Suprapubic skin (tissue), 4 donors: ENCODE data around the gene SORCS2. TPM values are rescaled to one million over a fixed set of nuclear protein-coding genes. Genes with fewer than 3 reads are reported as not detected.

Experiments used
- DNase-seq, 2 donors: peaks; one replicate each; pipeline ENCODE4 v3.0.0-alpha.2; 2019; ENCODE audit warnings: low spot score in 2 of 2
- H3K27ac ChIP-seq: fragments of 200-600 bp; sonication (generic); one replicate; pipeline ENCODE4 v1.5.1; 2019
- H3K27me3 ChIP-seq: fragments of 200-600 bp; sonication (generic); one replicate; pipeline ENCODE4 v1.5.1; 2019
- H3K36me3 ChIP-seq: fragments of 200-600 bp; sonication (generic); one replicate; pipeline ENCODE4 v1.5.1; 2019
- H3K4me1 ChIP-seq: fragments of 200-600 bp; sonication (generic); one replicate; pipeline ENCODE4 v1.5.1; 2019
- H3K4me3 ChIP-seq: fragments of 200-600 bp; sonication (generic); one replicate; pipeline ENCODE4 v1.5.1; 2019; ENCODE audit warnings: mild to moderate bottlenecking
- H3K9me3 ChIP-seq: fragments of 200-600 bp; sonication (generic); one replicate; pipeline ENCODE4 v1.5.1; 2019
- EP300 ChIP-seq: sonication (generic); formaldehyde crosslinking; IDR thresholded peaks from one replicate; pipeline ENCODE4 v1.6.1; 2017; ENCODE audit warnings: antibody characterized with exemption
- POLR2A ChIP-seq, 2 donors: fragments of 450-650 bp; IDR thresholded peaks; one replicate each; pipeline ENCODE4 v1.6.1; 2017; ENCODE audit warnings: antibody characterized with exemption in 2 of 2, mild to moderate bottlenecking in 2 of 2, moderate library complexity in 2 of 2
- POLR2AphosphoS5 ChIP-seq, 3 donors: sonication (generic); formaldehyde crosslinking; IDR thresholded peaks; one replicate each; pipeline ENCODE4 v1.6.1; 2017; ENCODE audit warnings: antibody characterized with exemption in 3 of 3
- WGBS: methylation state at CpG from one replicate; pipeline ENCODE4 v1.1.5; 2018; 5-methylcytosine and 5-hydroxymethylcytosine counted together
- total RNA-seq, 4 donors: library from RNA; depleted of rRNA; stranded (reverse); fragments of >200 nt; gene quantifications; one replicate each; pipeline ENCODE4 v1.1.0, GENCODE V29; 2016
- TF ChIP-seq, protein P1 (sequence below), 2 donors: fragments of 200-600 bp in 1 of 2; fragments of 450-650 bp in 1 of 2; sonication (generic) in 1 of 2; IDR thresholded peaks; one replicate each; pipeline ENCODE4 v1.5.1; 2016 to 2019; ENCODE audit warnings: antibody characterized with exemption in 2 of 2, mild to moderate bottlenecking in 1 of 2, moderate library complexity in 1 of 2

Gene SORCS2
- total RNA-seq, 4 donors from 2014 or later = 0.94 to 4.6 (median 1.3) TPM

DNA sequence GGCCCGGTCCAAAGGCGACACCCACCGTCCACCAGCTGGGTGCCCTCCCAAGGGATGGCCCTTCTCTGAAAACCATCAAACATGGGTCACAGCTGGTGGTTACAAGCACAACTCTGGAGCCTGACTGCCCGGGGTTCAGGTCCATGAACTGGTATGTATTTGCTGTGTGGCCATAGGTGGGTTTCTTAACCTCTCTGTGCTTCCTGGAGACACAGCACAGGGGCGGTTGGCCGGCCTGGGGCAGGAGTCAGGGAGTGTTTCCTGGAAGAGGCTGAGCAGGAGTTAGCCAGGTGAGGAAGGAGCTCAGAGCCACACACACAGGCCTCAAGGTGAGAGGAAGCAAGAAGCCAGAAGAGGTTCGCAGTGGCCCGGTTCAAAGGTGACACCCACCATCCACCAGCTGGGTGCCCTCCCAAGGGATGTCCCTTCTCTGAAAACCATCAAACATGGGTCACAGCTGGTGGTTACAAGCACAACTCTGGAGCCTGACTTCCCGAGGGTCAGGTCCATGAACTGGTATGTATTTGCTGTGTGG is 486.0 kb downstream of the SORCS2 start:
- Histone ChIP-seq H3K4me3 (no peak overlapping the region), H3K36me3 (no peaks in the 10 kb centered on the region), H3K9me3 (no peaks in the 10 kb centered on the region), H3K27me3 (peaks cover 10% of the 10 kb centered on the region), H3K4me1 (no peaks in the 10 kb centered on the region), H3K27ac (no peak overlapping the region)
- WGBS = 82% methylated on average over 5 of the region's 9 CpGs
- no peak for DNase-seq
- no peak for TF ChIP-seq POLR2AphosphoS5 (IDR thresholded peaks at IDR 0.05)
- TF ChIP-seq EP300 = no peak
- TF ChIP-seq, protein P1, sequence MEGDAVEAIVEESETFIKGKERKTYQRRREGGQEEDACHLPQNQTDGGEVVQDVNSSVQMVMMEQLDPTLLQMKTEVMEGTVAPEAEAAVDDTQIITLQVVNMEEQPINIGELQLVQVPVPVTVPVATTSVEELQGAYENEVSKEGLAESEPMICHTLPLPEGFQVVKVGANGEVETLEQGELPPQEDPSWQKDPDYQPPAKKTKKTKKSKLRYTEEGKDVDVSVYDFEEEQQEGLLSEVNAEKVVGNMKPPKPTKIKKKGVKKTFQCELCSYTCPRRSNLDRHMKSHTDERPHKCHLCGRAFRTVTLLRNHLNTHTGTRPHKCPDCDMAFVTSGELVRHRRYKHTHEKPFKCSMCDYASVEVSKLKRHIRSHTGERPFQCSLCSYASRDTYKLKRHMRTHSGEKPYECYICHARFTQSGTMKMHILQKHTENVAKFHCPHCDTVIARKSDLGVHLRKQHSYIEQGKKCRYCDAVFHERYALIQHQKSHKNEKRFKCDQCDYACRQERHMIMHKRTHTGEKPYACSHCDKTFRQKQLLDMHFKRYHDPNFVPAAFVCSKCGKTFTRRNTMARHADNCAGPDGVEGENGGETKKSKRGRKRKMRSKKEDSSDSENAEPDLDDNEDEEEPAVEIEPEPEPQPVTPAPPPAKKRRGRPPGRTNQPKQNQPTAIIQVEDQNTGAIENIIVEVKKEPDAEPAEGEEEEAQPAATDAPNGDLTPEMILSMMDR (IDR thresholded peaks at IDR 0.05) = no peak
- TF ChIP-seq POLR2A (IDR thresholded peaks at IDR 0.05) = no peak

DNA sequence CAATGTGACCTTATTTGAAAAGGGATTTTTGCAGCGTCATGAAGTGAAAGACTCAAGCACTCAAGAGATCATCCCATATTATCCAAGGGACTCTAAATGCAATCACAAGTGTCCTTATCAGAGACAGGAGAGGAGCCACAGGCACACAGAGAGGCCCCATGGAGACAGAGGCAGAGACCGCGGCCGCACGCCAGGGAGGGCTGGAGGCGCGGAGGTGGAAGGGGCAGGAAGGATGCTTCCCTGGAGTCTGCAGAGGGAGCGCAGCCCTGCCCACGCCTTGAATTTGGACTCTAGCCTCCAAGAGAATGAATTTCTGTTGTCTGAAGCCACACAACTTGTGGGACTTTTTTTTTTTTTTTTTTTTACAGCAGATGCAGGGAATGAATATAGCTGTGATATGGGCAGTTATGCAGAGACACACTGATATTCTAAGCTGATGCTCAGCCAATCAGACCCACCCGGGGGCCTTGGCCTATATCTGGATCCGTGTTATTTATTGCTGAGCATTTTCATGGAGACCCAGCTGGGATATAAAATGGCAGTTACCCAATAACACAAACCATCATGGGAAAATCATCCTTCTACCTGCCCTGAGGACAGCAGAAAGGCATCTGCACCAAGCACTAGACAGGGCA is 487.2 kb downstream of the SORCS2 start:
- TF ChIP-seq EP300 (no peak), POLR2AphosphoS5 (IDR thresholded peaks at IDR 0.05) (no peak), POLR2A (IDR thresholded peaks at IDR 0.05) (no peak)
- TF ChIP-seq, protein P1 (IDR thresholded peaks at IDR 0.05) = no peak
- Histone ChIP-seq H3K4me1 (no peaks in the 10 kb centered on the region), H3K4me3 (no peak overlapping the region), H3K36me3 (no peaks in the 10 kb centered on the region), H3K27ac (no peak overlapping the region), H3K9me3 (no peaks in the 10 kb centered on the region), H3K27me3 (peaks cover 10% of the 10 kb centered on the region)
- 73% methylated on average over 11 of the region's 11 CpGs for WGBS
- DNase-seq = no peak

DNA sequence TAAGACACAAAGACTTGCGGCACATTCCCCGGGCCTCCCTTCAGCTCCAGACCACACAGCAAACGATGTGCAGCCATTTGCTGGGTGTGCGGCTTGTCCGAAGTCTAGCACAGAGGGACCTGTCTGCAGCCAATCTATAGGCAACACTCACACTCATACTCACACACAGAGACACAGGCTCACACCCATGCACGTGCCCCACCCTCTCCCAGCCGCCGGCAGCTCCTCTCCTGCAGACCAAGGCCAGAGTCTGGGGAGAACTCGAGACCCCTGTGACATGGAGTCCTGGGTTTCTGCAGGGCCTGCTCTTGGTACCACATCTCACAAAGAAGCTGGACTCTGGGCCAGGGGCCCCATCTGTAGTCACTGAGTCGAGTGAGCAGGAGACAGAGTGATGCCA is 487.8 kb downstream of the SORCS2 start:
- Histone ChIP-seq H3K27me3 (peaks cover 10% of the 10 kb centered on the region), H3K27ac (no peak overlapping the region), H3K36me3 (no peaks in the 10 kb centered on the region), H3K4me3 (no peak overlapping the region), H3K4me1 (no peaks in the 10 kb centered on the region), H3K9me3 (no peaks in the 10 kb centered on the region)
- no peak for DNase-seq
- 65% methylated on average over 7 of the region's 10 CpGs for WGBS
- TF ChIP-seq, protein P1 (IDR thresholded peaks at IDR 0.05) = no peak
- TF ChIP-seq POLR2AphosphoS5 (IDR thresholded peaks at IDR 0.05) (no peak), EP300 (no peak), POLR2A (IDR thresholded peaks at IDR 0.05) (no peak)

DNA sequence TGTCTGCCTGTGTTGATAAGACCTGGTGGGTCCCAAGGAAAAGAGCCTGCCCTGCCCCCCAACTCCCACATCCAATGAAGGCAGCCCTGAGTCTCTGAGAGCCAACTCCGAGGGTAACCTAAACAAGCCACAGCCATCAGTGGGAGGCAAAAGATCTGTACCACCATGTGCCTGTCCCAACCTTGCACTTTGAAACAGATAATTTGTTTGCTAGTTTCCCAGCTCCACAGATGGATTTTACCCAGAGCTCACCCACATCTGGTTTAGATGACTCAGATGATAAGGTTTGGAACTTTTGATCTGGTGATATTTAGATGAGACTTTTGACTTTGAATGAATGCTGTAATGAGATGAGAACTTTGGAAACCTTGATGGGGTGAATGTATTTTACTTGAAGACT is 488.4 kb downstream of the SORCS2 start:
- WGBS = 80% methylated on average over 1 of the region's 1 CpG
- Histone ChIP-seq H3K27ac (no peak overlapping the region), H3K27me3 (peaks cover 10% of the 10 kb centered on the region), H3K4me3 (no peak overlapping the region), H3K9me3 (no peaks in the 10 kb centered on the region), H3K36me3 (no peaks in the 10 kb centered on the region), H3K4me1 (no peaks in the 10 kb centered on the region)
- TF ChIP-seq, protein P1 (IDR thresholded peaks at IDR 0.05) = no peak
- TF ChIP-seq POLR2AphosphoS5 (IDR thresholded peaks at IDR 0.05) (no peak), POLR2A (IDR thresholded peaks at IDR 0.05) (no peak), EP300 (no peak)
- DNase-seq = no peak

DNA sequence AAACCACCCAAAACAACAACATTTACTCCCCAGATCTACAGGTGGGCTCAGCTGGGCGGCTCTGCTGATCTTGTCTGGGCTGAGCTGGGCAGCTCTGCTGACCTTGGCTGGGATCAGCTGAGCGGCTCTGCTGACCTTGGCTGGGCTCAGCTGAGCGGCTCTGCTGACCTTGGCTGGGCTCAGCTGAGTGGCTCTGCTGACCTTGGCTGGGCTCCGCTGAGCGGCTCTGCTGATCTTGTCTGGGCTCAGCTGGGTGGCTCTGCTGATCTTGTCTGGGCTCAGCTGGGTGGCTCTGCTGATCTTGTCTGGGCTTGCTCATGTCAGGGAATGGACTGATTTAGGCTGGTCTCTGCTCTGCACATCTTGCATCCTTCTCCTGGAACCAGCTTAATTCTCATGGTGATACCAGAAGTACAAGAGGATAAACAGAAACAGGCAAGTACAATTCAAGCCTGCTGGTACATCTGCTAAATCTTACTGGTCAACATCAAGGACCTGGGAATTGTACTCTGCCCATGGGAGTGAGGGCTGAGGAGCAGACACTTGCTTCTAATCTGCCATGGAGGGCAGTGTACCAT is 490.9 kb downstream of the SORCS2 start:
- no peak for DNase-seq
- 94% methylated on average over 3 of the region's 5 CpGs for WGBS
- no peak overlapping the region for H3K27ac ChIP-seq
- H3K36me3 ChIP-seq = no peaks in the 10 kb centered on the region
- no peaks in the 10 kb centered on the region for H3K4me1 ChIP-seq
- H3K9me3 ChIP-seq = no peaks in the 10 kb centered on the region
- H3K27me3 ChIP-seq = peaks cover 5% of the 10 kb centered on the region
- TF ChIP-seq EP300 = no peak
- TF ChIP-seq POLR2A (IDR thresholded peaks at IDR 0.05) = no peak
- TF ChIP-seq, protein P1 (IDR thresholded peaks at IDR 0.05) = no peak
- TF ChIP-seq POLR2AphosphoS5 (IDR thresholded peaks at IDR 0.05) = no peak
- H3K4me3 ChIP-seq = no peak overlapping the region
